ENCODE results near the gene BYSL.

DNA sequence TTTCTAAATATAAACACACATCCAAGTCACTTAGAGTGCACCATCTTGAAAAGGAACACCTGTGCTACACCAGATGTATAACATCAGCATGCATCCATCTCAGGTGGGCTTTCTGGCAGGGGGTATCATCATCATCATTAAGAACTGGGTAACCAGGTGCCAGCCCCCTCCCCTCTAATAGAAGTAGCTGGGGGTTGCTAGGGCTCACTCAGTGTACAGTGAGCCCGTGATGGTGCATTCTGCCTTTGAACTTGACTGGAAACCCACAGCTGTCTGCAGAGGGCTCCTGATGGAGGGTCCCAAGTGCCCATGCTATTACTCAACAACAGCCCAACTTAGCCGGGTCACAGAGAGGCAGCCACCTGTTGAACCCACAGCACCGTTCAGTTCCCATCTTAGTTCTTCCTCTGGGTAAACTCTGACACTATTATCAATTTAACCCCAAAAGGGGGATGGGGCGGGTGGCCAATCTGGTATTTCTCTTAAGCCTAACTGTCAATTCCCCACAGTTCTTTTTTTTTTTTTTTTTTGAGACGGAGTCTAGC, 53.1 kb downstream of the BYSL start:
- TF ChIP-seq, protein P1, sequence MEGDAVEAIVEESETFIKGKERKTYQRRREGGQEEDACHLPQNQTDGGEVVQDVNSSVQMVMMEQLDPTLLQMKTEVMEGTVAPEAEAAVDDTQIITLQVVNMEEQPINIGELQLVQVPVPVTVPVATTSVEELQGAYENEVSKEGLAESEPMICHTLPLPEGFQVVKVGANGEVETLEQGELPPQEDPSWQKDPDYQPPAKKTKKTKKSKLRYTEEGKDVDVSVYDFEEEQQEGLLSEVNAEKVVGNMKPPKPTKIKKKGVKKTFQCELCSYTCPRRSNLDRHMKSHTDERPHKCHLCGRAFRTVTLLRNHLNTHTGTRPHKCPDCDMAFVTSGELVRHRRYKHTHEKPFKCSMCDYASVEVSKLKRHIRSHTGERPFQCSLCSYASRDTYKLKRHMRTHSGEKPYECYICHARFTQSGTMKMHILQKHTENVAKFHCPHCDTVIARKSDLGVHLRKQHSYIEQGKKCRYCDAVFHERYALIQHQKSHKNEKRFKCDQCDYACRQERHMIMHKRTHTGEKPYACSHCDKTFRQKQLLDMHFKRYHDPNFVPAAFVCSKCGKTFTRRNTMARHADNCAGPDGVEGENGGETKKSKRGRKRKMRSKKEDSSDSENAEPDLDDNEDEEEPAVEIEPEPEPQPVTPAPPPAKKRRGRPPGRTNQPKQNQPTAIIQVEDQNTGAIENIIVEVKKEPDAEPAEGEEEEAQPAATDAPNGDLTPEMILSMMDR (IDR thresholded peaks at IDR 0.05), result no peak
- TF ChIP-seq EZH2 (IDR thresholded peaks at IDR 0.05), result no peak
- TF ChIP-seq EZH2phosphoT487 (IDR thresholded peaks at IDR 0.05), result no peak
